HG02610 (cell line): ENCODE results near the gene APBA2.

Experiments used
- ATAC-seq: cut with Tn5 transposase; IDR thresholded peaks from one replicate; pipeline ENCODE4 v1.9.1; 2021; ENCODE audit warnings: mild to moderate bottlenecking, moderate library complexity; ENCODE audit not compliant: unreplicated experiment

The APBA2 gene

GRCh38 chr15:28914046-28914445 lies 28.3 kb downstream of the APBA2 start:
- ATAC-seq, result no peak

- no peak for ATAC-seq
These were observed 28.8 kb downstream of the APBA2 start for GRCh38 chr15:28914483-28915023.

GRCh38 chr15:28915041-28915810 lies 29.5 kb downstream of the APBA2 start:
- no peak for ATAC-seq

DNA sequence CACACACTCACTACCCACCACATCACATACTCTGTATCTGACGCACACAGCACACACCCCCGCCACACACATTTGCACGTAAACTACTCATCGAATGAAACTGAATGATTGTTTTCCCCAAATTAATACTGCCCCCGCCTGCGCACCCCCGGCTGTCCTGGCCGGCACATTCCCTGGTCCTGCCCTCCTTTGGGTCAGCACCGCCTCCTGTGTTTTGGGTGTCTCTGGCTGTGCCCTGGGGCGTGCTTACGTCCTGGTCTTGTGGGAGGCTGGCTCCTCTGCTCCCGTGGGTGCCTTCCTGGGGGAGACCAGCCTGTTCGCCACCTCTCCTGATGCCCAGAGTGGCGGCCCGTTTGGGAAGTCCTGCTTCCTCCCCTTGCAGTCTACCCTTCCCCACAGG lies 30.2 kb downstream of the APBA2 start:
- no peak for ATAC-seq

GRCh38 chr15:28917791-28918140 lies 32.0 kb downstream of the APBA2 start:
- no peak for ATAC-seq

- ATAC-seq, result no peak
These were observed 32.6 kb downstream of the APBA2 start for GRCh38 chr15:28918141-28918983.

- no peak for ATAC-seq
These were observed 33.4 kb downstream of the APBA2 start for GRCh38 chr15:28919201-28919635.

GRCh38 chr15:28919679-28920655 lies 34.2 kb downstream of the APBA2 start:
- ATAC-seq, result no peak

- ATAC-seq, result no peak
These were observed 35.1 kb downstream of the APBA2 start for GRCh38 chr15:28920781-28921331.

DNA sequence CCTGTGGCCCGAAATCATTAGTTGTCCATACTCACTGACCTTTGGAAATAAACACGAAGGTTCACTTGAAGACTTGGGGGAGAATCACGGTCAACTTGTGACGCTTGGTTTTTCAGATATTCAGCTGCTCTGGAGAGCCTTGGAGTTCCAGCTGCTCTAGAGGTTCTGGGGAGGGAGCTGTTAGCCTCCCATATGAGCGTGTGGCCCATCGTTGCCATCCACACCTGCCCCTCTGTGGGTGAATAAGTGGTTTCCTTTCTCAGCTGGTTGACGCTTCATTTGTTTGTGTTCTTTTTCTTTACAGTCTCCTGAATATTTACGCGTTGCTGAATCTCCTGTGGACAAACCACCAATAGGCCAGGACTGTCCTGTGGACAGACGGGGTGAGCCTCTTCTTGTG lies 35.6 kb downstream of the APBA2 start:
- no peak for ATAC-seq

- no peak for ATAC-seq
These were observed 36.3 kb downstream of the APBA2 start for GRCh38 chr15:28921919-28922706.

GRCh38 chr15:28922707-28923012 lies 36.9 kb downstream of the APBA2 start:
- no peak for ATAC-seq

- no peak for ATAC-seq
These were observed 38.0 kb downstream of the APBA2 start for GRCh38 chr15:28923726-28924280.

DNA sequence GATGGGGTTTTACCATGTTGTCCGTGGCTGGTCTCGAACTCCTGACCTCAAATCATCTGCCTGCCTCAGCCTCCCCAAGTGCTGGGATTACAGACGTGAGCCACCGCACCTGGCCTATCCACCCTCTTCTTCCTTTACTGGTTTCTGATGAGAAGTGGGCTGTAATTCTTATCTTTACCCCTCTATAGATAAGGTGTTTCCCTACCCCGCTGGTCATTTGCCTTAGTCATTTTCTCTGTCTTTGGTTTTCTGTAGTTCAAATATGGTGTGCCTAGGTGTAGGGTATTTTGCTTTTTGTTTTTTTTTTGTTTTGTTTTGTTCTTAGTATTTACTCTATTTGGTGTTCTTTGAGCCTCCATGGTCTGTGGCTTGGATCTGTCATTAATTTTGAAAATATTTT lies 41.3 kb downstream of the APBA2 start:
- no peak for ATAC-seq

- ATAC-seq, result no peak
These were observed 43.4 kb downstream of the APBA2 start for GRCh38 chr15:28929200-28929599.

DNA sequence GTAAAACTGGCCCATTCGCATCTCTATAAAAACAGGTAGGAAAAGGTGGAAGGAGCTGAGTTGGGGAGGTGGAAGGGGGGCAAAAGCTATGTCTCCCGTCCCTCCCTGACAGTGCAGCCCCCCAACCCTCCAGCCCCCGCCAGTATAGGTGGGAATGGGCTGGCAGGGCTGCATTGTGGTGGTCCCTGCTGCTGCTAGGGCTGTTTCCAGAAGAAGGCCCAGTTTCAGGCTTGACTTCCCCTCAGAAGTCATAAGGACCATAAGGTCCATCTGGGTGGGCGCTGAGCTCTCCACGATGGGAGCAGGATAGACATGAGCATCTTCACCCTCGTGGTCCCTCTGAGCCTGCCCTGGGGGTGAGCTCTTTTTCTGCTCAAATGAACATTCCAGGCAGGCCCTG lies 44.2 kb downstream of the APBA2 start:
- no peak for ATAC-seq

DNA sequence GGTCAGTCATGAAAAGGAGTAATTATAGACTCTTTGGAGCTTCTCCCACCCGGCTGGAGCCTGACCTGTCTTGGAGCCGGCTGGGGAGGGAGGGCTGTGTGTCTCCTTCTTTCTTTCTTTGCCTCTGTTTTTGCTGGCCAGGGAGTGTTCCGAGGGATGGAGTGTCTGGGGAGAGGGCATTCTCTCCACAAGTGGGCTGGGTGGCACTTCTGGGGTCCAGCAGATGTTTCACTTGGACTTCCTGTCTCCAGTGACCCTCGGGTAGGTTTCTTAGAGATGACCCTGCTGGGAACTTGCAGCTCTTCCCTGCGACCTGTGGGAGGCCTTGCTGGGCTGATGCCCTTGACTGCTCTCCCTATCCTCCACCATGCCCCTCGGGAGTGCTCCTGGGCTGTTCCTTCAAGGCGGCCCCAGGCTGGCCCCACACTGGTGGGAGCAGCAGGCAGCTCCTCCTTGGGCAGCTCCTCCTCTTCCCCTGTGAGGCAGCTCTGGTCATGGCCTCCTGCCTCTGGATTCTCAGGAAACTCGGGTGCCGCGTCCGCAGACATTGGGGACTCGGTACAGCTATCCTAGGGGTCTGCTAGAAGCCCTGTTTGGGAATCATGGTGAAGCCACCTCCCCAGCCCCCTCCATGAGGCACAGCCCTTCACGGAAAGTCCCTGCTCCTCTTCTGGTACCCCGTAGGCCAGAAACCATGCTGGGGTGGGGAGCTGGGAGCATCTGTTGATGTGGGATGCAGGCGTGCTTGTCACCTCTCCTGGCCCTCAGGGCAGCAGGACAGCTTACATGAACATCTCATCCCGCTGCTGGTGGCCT lies 44.9 kb downstream of the APBA2 start:
- ATAC-seq, result no peak

DNA sequence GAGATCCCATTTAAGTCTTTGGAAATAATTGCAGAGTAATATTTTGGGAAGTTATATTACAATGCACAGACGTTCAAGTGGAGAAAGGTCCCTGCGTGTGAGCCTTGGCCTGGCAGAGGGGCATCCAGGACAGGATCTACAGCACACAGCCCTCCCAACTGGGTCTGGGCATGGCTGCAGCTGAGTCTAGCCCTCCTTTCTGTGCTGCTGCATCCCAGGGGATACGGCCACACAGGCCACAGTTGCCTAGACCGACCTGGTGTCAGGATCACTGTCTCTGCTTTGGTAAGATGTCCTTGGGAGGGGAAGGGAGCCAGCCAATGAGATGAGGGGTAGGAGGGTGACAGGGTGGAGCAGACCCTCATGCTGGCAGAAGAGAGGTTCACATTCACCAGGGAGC lies 46.1 kb downstream of the APBA2 start:
- ATAC-seq, result no peak

- ATAC-seq, result no peak
These were observed 46.6 kb downstream of the APBA2 start for GRCh38 chr15:28932361-28932760.
